SH-SY5Y (cell line): Measurements from ENCODE around the gene METTL22.

Experiments used
- GATA2 ChIP-seq: IDR thresholded peaks from 2 replicates; pipeline ENCODE4 v1.6.1; 2011; ENCODE audit warnings: mild to moderate bottlenecking, low read depth, low read length
- GATA3 ChIP-seq: IDR thresholded peaks from 2 replicates; pipeline ENCODE4 v1.6.1; 2011; ENCODE audit warnings: low read depth, mild to moderate bottlenecking, low read length, moderate library complexity

DNA sequence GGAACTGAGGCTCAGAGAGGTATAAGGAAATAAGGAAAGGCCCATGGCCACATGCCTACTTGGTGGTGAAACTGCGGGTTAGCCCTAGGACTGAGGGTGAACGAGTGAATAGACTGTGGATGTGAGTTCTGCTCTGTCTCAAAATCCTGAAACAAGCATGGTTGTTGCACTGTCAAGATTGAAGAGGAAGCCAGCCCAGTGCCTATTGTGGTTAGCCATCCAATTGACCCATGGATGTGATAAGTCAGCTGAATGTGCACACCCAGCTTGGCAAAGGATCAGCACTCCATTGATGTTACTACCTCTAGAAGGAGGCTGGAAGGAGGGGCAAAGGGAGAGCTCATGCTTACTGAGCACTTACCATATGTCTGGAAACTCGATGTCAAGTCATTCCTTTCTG lies 35.6 kb upstream of the METTL22 start:
- no peak for TF ChIP-seq GATA2
- TF ChIP-seq GATA3, result no peak
